22Rv1 (cell line): ENCODE results near the gene TYROBP.

Experiments
- ZFX ChIP-seq: fragments of 450-650 bp; IDR thresholded peaks from 2 replicates; pipeline ENCODE4 v1.6.1; 2017; ENCODE audit warnings: antibody characterized with exemption, borderline replicate concordance
- TF ChIP-seq, protein P1 (sequence below): fragments of 450-650 bp; IDR thresholded peaks from 2 replicates; pipeline ENCODE4 v1.5.1; 2017; ENCODE audit warnings: mild to moderate bottlenecking

DNA sequence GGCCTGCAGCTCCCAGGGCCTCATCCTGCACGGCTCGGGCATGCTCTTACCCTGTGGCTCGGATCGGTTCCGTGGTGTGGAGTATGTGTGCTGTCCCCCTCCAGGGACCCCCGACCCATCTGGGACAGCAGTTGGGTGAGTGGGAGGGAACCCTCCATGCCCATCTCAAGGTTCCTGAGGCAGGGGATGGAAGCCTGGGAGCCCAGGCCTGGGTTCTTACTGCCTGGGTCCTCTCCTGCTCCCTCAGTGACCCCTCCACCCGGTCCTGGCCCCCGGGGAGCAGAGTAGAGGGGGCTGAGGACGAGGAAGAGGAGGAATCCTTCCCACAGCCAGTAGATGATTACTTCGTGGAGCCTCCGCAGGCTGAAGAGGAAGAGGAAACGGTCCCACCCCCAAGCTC is 36.5 kb downstream of the TYROBP start:
- TF ChIP-seq, protein P1, sequence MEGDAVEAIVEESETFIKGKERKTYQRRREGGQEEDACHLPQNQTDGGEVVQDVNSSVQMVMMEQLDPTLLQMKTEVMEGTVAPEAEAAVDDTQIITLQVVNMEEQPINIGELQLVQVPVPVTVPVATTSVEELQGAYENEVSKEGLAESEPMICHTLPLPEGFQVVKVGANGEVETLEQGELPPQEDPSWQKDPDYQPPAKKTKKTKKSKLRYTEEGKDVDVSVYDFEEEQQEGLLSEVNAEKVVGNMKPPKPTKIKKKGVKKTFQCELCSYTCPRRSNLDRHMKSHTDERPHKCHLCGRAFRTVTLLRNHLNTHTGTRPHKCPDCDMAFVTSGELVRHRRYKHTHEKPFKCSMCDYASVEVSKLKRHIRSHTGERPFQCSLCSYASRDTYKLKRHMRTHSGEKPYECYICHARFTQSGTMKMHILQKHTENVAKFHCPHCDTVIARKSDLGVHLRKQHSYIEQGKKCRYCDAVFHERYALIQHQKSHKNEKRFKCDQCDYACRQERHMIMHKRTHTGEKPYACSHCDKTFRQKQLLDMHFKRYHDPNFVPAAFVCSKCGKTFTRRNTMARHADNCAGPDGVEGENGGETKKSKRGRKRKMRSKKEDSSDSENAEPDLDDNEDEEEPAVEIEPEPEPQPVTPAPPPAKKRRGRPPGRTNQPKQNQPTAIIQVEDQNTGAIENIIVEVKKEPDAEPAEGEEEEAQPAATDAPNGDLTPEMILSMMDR, result no peak
- TF ChIP-seq ZFX, result no peak
